ENCODE measurements around the gene EVA1C. TPM values are rescaled to one million over a fixed set of nuclear protein-coding genes. Genes with fewer than 3 reads are reported as not detected.
"Not testable (repeated sequence)": the region's sequence is repeated elsewhere in the genome, so short reads cannot be mapped to it uniquely, and the experiment has no call there.

Gene EVA1C, protein sequence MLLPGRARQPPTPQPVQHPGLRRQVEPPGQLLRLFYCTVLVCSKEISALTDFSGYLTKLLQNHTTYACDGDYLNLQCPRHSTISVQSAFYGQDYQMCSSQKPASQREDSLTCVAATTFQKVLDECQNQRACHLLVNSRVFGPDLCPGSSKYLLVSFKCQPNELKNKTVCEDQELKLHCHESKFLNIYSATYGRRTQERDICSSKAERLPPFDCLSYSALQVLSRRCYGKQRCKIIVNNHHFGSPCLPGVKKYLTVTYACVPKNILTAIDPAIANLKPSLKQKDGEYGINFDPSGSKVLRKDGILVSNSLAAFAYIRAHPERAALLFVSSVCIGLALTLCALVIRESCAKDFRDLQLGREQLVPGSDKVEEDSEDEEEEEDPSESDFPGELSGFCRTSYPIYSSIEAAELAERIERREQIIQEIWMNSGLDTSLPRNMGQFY
- total RNA-seq (2014; rRNA removed; shearing (Covaris generic)), result 46.5 and 55.7 TPM in 2 replicates
- 41.4 and 42.5 TPM in 2 replicates for polyA plus RNA-seq (2014; cell fraction: nucleus; rRNA removed)

- DNase-seq (ENCODE audit: extremely low read depth, low read depth), result peak; percentile 55
Observed at GRCh38 chr21:32412162-32413014, at the start of gene EVA1C. EVA1C (plus strand) TSS chr21:32412706; CDS start chr21:32412854, 148 bp downstream.

- no peak for DNase-seq (ENCODE audit: extremely low read depth, low read depth)
Observed at GRCh38 chr21:32364387-32364786, 48.1 kb upstream of the EVA1C start.

DNA sequence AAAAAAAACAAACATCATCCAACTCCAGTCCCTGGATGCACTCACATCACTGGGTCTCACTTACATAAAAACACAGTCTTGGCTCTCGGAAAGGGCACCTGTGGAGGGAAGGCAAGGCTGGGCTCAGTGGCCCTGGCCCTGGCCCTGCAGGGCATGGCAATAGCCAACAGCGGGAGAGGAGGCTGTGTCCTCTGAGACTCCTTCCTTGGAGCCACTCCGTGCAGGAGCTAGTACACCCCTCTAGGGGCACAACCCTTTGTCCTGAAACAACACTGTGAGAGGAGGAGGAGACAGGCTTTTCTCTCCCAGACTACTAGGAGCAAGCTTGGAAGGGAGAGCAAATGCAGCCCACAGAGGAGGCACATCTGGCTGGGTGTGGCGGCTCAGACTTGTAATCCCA is 47.7 kb upstream of the EVA1C start:
- DNase-seq (ENCODE audit: extremely low read depth, low read depth), result no peak

- no peak for DNase-seq (ENCODE audit: extremely low read depth, low read depth)
Observed at GRCh38 chr21:32366191-32366590, 46.3 kb upstream of the EVA1C start.

- DNase-seq (ENCODE audit: extremely low read depth, low read depth), result no peak
Observed at GRCh38 chr21:32367158-32367557, 45.3 kb upstream of the EVA1C start.

GRCh38 chr21:32368386-32368785 is 44.1 kb upstream of the EVA1C start:
- DNase-seq (ENCODE audit: extremely low read depth, low read depth), result no peak

- DNase-seq (ENCODE audit: extremely low read depth, low read depth), result not testable (repeated sequence)
Observed at GRCh38 chr21:32368961-32369360, 43.5 kb upstream of the EVA1C start.

GRCh38 chr21:32370998-32371766 is 41.3 kb upstream of the EVA1C start:
- DNase-seq (ENCODE audit: extremely low read depth, low read depth), result peak; percentile 44

GRCh38 chr21:32371913-32372314 is 40.6 kb upstream of the EVA1C start:
- peak; percentile 93 for DNase-seq (ENCODE audit: extremely low read depth, low read depth)

- no peak for DNase-seq (ENCODE audit: extremely low read depth, low read depth)
Observed at GRCh38 chr21:32372755-32373154, 39.8 kb upstream of the EVA1C start.

DNA sequence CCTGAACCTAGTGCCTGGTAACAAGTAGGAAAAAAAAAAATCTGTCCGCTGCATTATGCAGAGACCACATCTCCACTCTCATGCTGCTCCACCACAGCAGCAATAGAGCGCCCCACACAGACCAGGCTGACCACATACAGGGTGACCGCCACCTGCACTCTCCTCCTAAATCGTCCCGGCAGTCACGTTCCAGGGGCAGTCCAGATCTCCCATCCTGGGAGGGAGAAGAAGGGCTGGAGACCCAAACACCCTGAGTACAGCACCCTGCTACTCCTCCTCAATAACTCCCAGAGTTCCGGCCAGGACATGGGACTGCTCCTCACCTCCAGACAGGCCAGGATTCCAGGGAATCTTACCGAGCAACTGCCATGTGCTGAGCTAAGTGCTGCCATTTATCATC is 35.0 kb upstream of the EVA1C start:
- DNase-seq (ENCODE audit: extremely low read depth, low read depth), result no peak

GRCh38 chr21:32377991-32378390 is 34.5 kb upstream of the EVA1C start:
- no peak for DNase-seq (ENCODE audit: extremely low read depth, low read depth)

DNA sequence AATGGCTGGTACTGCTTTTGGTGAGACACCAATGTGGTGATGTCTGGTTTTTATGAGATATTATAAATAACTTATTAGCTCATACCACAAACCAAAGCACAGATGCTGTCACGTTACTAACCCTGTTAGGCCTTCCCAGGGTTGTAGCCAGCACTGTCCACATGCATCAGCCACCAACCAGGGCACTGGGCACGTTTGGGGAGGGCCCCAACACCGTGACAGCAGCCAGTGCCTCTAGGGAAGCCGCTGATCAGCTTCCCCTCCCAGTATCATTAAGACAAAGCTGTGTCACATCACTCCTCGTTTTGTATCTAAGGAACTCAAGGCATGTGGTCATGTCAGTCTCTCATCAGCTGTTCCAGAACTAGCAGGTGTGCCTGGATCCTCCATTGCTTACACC is 33.5 kb upstream of the EVA1C start:
- no peak for DNase-seq (ENCODE audit: extremely low read depth, low read depth)

GRCh38 chr21:32380940-32381339 is 31.6 kb upstream of the EVA1C start:
- DNase-seq (ENCODE audit: extremely low read depth, low read depth), result no peak

GRCh38 chr21:32381571-32381970 is 30.9 kb upstream of the EVA1C start:
- DNase-seq (ENCODE audit: extremely low read depth, low read depth), result no peak

GRCh38 chr21:32382108-32382644 is 30.3 kb upstream of the EVA1C start:
- DNase-seq (ENCODE audit: extremely low read depth, low read depth), result no peak

DNA sequence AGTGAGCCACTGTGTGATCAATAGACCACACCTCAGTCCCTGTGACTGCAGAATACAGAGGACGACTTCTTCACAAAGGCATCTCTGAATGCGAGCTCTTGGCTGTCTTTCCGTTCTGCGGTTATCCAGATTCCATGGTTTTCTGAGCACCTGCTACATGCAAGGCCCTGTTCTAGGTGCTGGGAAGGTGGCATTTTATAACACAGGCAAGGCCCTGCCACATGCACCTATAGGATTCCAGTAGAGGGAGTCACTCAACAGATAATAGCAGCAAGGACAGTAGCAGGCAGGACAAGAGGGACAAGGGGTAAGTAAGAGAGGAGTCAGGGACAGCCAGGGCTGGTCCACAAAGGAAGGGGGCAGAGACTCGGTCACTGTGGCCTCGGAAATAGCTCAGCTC is 28.7 kb upstream of the EVA1C start:
- DNase-seq (ENCODE audit: extremely low read depth, low read depth), result no peak

- DNase-seq (ENCODE audit: extremely low read depth, low read depth), result no peak
Observed at GRCh38 chr21:32386195-32386870, 26.2 kb upstream of the EVA1C start.

GRCh38 chr21:32387151-32387550 is 25.4 kb upstream of the EVA1C start:
- DNase-seq (ENCODE audit: extremely low read depth, low read depth), result no peak

- DNase-seq (ENCODE audit: extremely low read depth, low read depth), result no peak
Observed at GRCh38 chr21:32388306-32388705, 24.2 kb upstream of the EVA1C start.
